HepG2 (cell line): ENCODE data around the gene ZNF726.

Source experiments
- ELF4 ChIP-seq: sonication (generic); formaldehyde crosslinking; IDR thresholded peaks from 2 replicates; pipeline ENCODE4 v1.5.0; 2020; ENCODE audit warnings: missing genetic modification reagents, mild to moderate bottlenecking, moderate library complexity, borderline replicate concordance
- HNRNPL ChIP-seq: fragments of 200-400 bp; formaldehyde crosslinking; IDR thresholded peaks from 2 replicates; pipeline ENCODE4 v1.6.1; 2017; ENCODE audit warnings: mild to moderate bottlenecking, low read depth, low read length
- MAFK ChIP-seq, 2 experiments: IDR thresholded peaks in 1 of 2; conservative IDR thresholded peaks in 1 of 2; 2 replicates each; pipeline ENCODE4 v1.6.1; 2011; ENCODE audit warnings: improper control_type of control experiment in 2 of 2, low read length in 2 of 2
- NR3C1 ChIP-seq: sonication (generic); formaldehyde crosslinking; IDR thresholded peaks from 2 replicates; pipeline ENCODE4 v1.4.0; 2020; ENCODE audit warnings: missing genetic modification reagents
- TARDBP ChIP-seq: sonication (generic); formaldehyde crosslinking; IDR thresholded peaks from 2 replicates; pipeline ENCODE4 v1.8.0; 2022; ENCODE audit warnings: mild to moderate bottlenecking, missing genetic modification reagents
- TCF12 ChIP-seq, 2 experiments: fragments of 450-650 bp in 1 of 2; sonication (generic) in 1 of 2; formaldehyde crosslinking in 1 of 2; IDR thresholded peaks; 2 replicates each; pipeline versions ENCODE4 v1.6.1 to v1.8.0; 2017 to 2022; ENCODE audit warnings: antibody characterized with exemption in 1 of 2, mild to moderate bottlenecking in 1 of 2, missing genetic modification reagents in 1 of 2, moderate library complexity in 1 of 2
- THAP7 ChIP-seq: sonication (generic); formaldehyde crosslinking; IDR thresholded peaks from 2 replicates; pipeline ENCODE4 v1.8.1; 2023; ENCODE audit warnings: mild to moderate bottlenecking, missing genetic modification reagents
- ZNF337 ChIP-seq: sonication (generic); formaldehyde crosslinking; IDR thresholded peaks from 2 replicates; pipeline ENCODE4 v1.5.1; 2020; ENCODE audit warnings: missing genetic modification reagents, low read depth, mild to moderate bottlenecking, borderline replicate concordance
- TF ChIP-seq, protein P1 (sequence below): sonication (generic); formaldehyde crosslinking; IDR thresholded peaks from 2 replicates; pipeline ENCODE4 v1.4.0; 2020; ENCODE audit warnings: missing genetic modification reagents
- TF ChIP-seq, protein P2 (sequence below): sonication (generic); formaldehyde crosslinking; IDR thresholded peaks from 2 replicates; pipeline ENCODE4 v1.5.0; 2020; ENCODE audit warnings: mild to moderate bottlenecking, missing genetic modification reagents, moderate library complexity

DNA sequence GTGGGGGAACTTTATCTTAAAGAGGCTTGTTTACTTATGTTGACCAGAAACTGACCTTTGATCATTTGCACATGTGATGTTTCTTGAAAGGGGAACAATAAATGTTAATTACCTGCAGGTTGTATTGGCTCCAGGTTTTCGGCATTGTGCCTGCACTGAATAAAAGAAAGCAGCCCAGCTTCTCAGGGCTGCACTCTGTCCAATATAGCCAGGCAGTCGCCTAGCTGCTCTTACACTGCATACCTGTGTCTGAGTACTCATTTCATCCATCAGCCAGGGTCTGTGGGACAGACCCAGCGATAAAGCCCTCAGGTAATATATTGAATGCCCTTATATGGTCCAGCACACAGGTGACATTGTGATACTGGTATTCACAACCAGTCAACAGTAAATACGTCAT lies 8.9 kb upstream of the ZNF726 start:
- TF ChIP-seq TCF12 (IDR thresholded peaks at IDR 0.05) (no peak), TCF12 (CRISPR knock-in tag; IDR thresholded peaks at IDR 0.05) (no peak), ELF4 (no peak), TARDBP (no peak), NR3C1 (CRISPR knock-in tag) (no peak), ZNF337 (CRISPR knock-in tag) (no peak), HNRNPL (no peak), THAP7 (CRISPR knock-in tag) (no peak), MAFK (conservative IDR thresholded peaks at IDR 0.05 in 1 of 2, IDR thresholded peaks at IDR 0.05 in 1 of 2; ENCODE audit: low read length in 2 of 2) (no peak)
- TF ChIP-seq, protein P1, sequence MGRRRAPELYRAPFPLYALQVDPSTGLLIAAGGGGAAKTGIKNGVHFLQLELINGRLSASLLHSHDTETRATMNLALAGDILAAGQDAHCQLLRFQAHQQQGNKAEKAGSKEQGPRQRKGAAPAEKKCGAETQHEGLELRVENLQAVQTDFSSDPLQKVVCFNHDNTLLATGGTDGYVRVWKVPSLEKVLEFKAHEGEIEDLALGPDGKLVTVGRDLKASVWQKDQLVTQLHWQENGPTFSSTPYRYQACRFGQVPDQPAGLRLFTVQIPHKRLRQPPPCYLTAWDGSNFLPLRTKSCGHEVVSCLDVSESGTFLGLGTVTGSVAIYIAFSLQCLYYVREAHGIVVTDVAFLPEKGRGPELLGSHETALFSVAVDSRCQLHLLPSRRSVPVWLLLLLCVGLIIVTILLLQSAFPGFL = no peak
- TF ChIP-seq, protein P2, sequence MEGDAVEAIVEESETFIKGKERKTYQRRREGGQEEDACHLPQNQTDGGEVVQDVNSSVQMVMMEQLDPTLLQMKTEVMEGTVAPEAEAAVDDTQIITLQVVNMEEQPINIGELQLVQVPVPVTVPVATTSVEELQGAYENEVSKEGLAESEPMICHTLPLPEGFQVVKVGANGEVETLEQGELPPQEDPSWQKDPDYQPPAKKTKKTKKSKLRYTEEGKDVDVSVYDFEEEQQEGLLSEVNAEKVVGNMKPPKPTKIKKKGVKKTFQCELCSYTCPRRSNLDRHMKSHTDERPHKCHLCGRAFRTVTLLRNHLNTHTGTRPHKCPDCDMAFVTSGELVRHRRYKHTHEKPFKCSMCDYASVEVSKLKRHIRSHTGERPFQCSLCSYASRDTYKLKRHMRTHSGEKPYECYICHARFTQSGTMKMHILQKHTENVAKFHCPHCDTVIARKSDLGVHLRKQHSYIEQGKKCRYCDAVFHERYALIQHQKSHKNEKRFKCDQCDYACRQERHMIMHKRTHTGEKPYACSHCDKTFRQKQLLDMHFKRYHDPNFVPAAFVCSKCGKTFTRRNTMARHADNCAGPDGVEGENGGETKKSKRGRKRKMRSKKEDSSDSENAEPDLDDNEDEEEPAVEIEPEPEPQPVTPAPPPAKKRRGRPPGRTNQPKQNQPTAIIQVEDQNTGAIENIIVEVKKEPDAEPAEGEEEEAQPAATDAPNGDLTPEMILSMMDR = no peak
